SK-N-SH (cell line): ENCODE measurements around the gene TMIGD2. TPM values are rescaled to one million over a fixed set of nuclear protein-coding genes. Genes with fewer than 3 reads are reported as not detected.
"Not testable (repeated sequence)": the region's sequence is repeated elsewhere in the genome, so short reads cannot be mapped to it uniquely, and the experiment has no call there.

Source experiments
- CTCF ChIA-PET: fragments of 300-600, 350-600 bp; formaldehyde crosslinking; extraction: SDS; loops from one replicate; lab custom pipeline; 2021; lab: Yijun Ruan, JAX
- POLR2A ChIA-PET: fragments of 350-600 bp; sonication (Branson Sonifier 250); formaldehyde crosslinking; extraction: SDS; loops from one replicate; lab custom pipeline; 2020; ENCODE audit warnings: antibody characterized with exemption, inconsistent platforms; lab: Yijun Ruan, JAX
- DNase-seq: peaks from one replicate; pipeline ENCODE4 v3.0.0; 2012
- H2AFZ ChIP-seq: fragments of 200-600 bp; sonication (generic); 2 replicates; pipeline ENCODE4 v1.8.1; 2016; ENCODE audit warnings: antibody characterized with exemption, mild to moderate bottlenecking, low read depth
- H3F3A ChIP-seq: fragments of 200-600 bp; sonication (generic); replicated peaks from 2 replicates; pipeline ENCODE3; 2016; ENCODE audit warnings: antibody characterized with exemption, mild to moderate bottlenecking; ENCODE audit not compliant: insufficient read depth
- H3K27ac ChIP-seq, 2 experiments: fragments of 200-500 bp in 1 of 2; fragments of 200-600 bp in 1 of 2; sonication (Bioruptor generic) in 1 of 2; sonication (generic), shearing (Covaris generic) in 1 of 2; 2 replicates each; pipeline versions ENCODE4 v1.5.1 to v1.6.1; 2014 to 2016; ENCODE audit warnings: low read depth in 2 of 2, inconsistent platforms in 1 of 2, low read length in 1 of 2, mild to moderate bottlenecking in 1 of 2, mixed read lengths in 1 of 2
- H3K27me3 ChIP-seq: fragments of 200-600 bp; sonication (generic), shearing (Covaris generic); 2 replicates; pipeline ENCODE4 v1.6.1; 2016; ENCODE audit warnings: mixed run types; ENCODE audit not compliant: insufficient read depth
- H3K36me3 ChIP-seq, 2 experiments: fragments of 200-500 bp in 1 of 2; fragments of 200-600 bp in 1 of 2; sonication (Bioruptor generic) in 1 of 2; sonication (generic) in 1 of 2; replicated peaks in 1 of 2; 2 replicates each; pipeline versions ENCODE3 to v1.5.1; 2014 to 2016; ENCODE audit warnings: low read length in 1 of 2, mild to moderate bottlenecking in 1 of 2; ENCODE audit not compliant: insufficient read depth in 2 of 2, control insufficient read depth in 1 of 2
- H3K4me1 ChIP-seq, 2 experiments: fragments of 200-500 bp in 1 of 2; fragments of 200-600 bp in 1 of 2; sonication (Bioruptor generic) in 1 of 2; sonication (generic), shearing (Covaris generic) in 1 of 2; 2 replicates each; pipeline versions ENCODE4 v1.5.1 to v1.6.1; 2014 to 2016; ENCODE audit warnings: low read depth in 1 of 2, low read length in 1 of 2, mixed run types in 1 of 2; ENCODE audit not compliant: insufficient read depth in 2 of 2, control insufficient read depth in 1 of 2
- H3K4me2 ChIP-seq: fragments of 200-600 bp; sonication (generic), shearing (Covaris generic); 2 replicates; pipeline ENCODE4 v1.6.1; 2017; ENCODE audit warnings: mixed run types
- H3K4me3 ChIP-seq, 2 experiments: fragments of 200-500 bp in 1 of 2; fragments of 200-600 bp in 1 of 2; sonication (Bioruptor generic) in 1 of 2; sonication (generic), shearing (Covaris generic) in 1 of 2; 2 replicates each; pipeline versions ENCODE4 v1.5.1 to v1.8.1; 2014 to 2016; ENCODE audit warnings: low read depth in 2 of 2, inconsistent platforms in 1 of 2, low read length in 1 of 2, mild to moderate bottlenecking in 1 of 2, mixed read lengths in 1 of 2, moderate library complexity in 1 of 2
- H3K79me2 ChIP-seq: fragments of 200-600 bp; sonication (generic); 2 replicates; pipeline ENCODE4 v1.8.1; 2017; ENCODE audit warnings: mild to moderate bottlenecking; ENCODE audit not compliant: insufficient read depth
- H3K9ac ChIP-seq: fragments of 200-600 bp; sonication (generic); 2 replicates; pipeline ENCODE4 v1.6.1; 2017; ENCODE audit warnings: mixed run types
- H3K9me2 ChIP-seq: fragments of 200-600 bp; sonication (generic); 2 replicates; pipeline ENCODE4 v1.6.1; 2017; ENCODE audit warnings: mixed run types
- H3K9me3 ChIP-seq: fragments of 200-600 bp; sonication (generic); 2 replicates; pipeline ENCODE4 v1.6.1; 2017; ENCODE audit warnings: mixed run types, mild to moderate bottlenecking, moderate library complexity
- H4K20me1 ChIP-seq: fragments of 200-600 bp; sonication (generic); 2 replicates; pipeline ENCODE4 v1.6.1; 2017; ENCODE audit warnings: mild to moderate bottlenecking, mixed run types; ENCODE audit not compliant: insufficient read depth
- CHD2 ChIP-seq: fragments of 150-350 bp; IDR thresholded peaks from 2 replicates; pipeline ENCODE4 v1.6.1; 2018; ENCODE audit warnings: low read length; ENCODE audit not compliant: partially characterized antibody
- ELF1 ChIP-seq: IDR thresholded peaks from 2 replicates; pipeline ENCODE4 v1.4.0; 2012
- EZH2phosphoT487 ChIP-seq: fragments of 200-600 bp; sonication (generic); IDR thresholded peaks from 2 replicates; pipeline ENCODE4 v1.6.1; 2017; ENCODE audit warnings: low read depth, mixed run types, mild to moderate bottlenecking, antibody characterized with exemption, moderate library complexity, borderline replicate concordance
- FOXM1 ChIP-seq: IDR thresholded peaks from 2 replicates; pipeline ENCODE4 v1.4.0; 2012; ENCODE audit warnings: low read depth, mild to moderate bottlenecking
- GABPA ChIP-seq: IDR thresholded peaks from 2 replicates; pipeline ENCODE4 v1.4.0; 2012; ENCODE audit warnings: low read depth, mild to moderate bottlenecking
- GATA2 ChIP-seq: sonication (generic); formaldehyde crosslinking; IDR thresholded peaks from 2 replicates; pipeline ENCODE4 v1.5.0; 2020; ENCODE audit warnings: mild to moderate bottlenecking, missing genetic modification reagents
- MEF2A ChIP-seq: IDR thresholded peaks from 2 replicates; pipeline ENCODE4 v1.4.0; 2012; ENCODE audit warnings: low read depth, borderline replicate concordance
- NFIC ChIP-seq: IDR thresholded peaks from 2 replicates; pipeline ENCODE4 v1.4.0; 2012; ENCODE audit warnings: borderline replicate concordance
- RFX5 ChIP-seq: IDR thresholded peaks from 2 replicates; pipeline ENCODE4 v1.6.1; 2012; ENCODE audit warnings: mild to moderate bottlenecking, improper control_type of control experiment, low read length
- RXRA ChIP-seq: IDR thresholded peaks from 2 replicates; pipeline ENCODE4 v1.4.0; 2012; ENCODE audit warnings: low read depth, mild to moderate bottlenecking, borderline replicate concordance
- SIN3A ChIP-seq: IDR thresholded peaks from 2 replicates; pipeline ENCODE4 v1.6.1; 2012; ENCODE audit warnings: low read depth, mild to moderate bottlenecking, low read length, moderate library complexity, borderline replicate concordance
- TAF1 ChIP-seq: IDR thresholded peaks from 2 replicates; pipeline ENCODE4 v1.6.1; 2012; ENCODE audit warnings: low read depth, mild to moderate bottlenecking, low read length, moderate library complexity, borderline replicate concordance
- TCF12 ChIP-seq: IDR thresholded peaks from 2 replicates; pipeline ENCODE4 v1.4.0; 2012
- TEAD4 ChIP-seq: IDR thresholded peaks from 2 replicates; pipeline ENCODE4 v1.4.0; 2012; ENCODE audit warnings: mild to moderate bottlenecking, borderline replicate concordance; ENCODE audit not compliant: insufficient read depth
- YY1 ChIP-seq: IDR thresholded peaks from 2 replicates; pipeline ENCODE4 v1.4.0; 2012; ENCODE audit warnings: low read depth, mild to moderate bottlenecking
- WGBS: methylation state at CpG from one replicate; pipeline ENCODE4 v1.1.6; 2017; ENCODE audit warnings: low lambda C conversion rate; 5-methylcytosine and 5-hydroxymethylcytosine counted together
- polyA plus RNA-seq, 3 experiments: library from polyadenylated mRNA; depleted of rRNA; stranded (reverse); fragments of >200 nt; gene quantifications; 2 replicates each; pipeline ENCODE4 v1.2.3, GENCODE V29; 2012
- TF ChIP-seq, protein P1 (sequence below): IDR thresholded peaks from 2 replicates; pipeline ENCODE4; 2012

The TMIGD2 gene
- polyA plus RNA-seq, 1 of the 3 experiments (the other 2 are of a cell fraction): not detected

- H2AFZ ChIP-seq: no peak overlapping the region
- H3K9me3 ChIP-seq: no peaks in the 10 kb centered on the region
- H3K27me3 ChIP-seq: no peaks in the 10 kb centered on the region
- no peak for DNase-seq
- no peaks in the 10 kb centered on the region for H3K9me2 ChIP-seq
- TF ChIP-seq TCF12 (no peak), RXRA (no peak), GABPA (no peak), CHD2 (no peak), GATA2 (no peak), NFIC (no peak), MEF2A (no peak), TEAD4 (no peak), TAF1 (no peak), SIN3A (no peak), FOXM1 (no peak), ELF1 (no peak), YY1 (no peak), RFX5 (no peak), EZH2phosphoT487 (no peak)
- TF ChIP-seq, protein P1, sequence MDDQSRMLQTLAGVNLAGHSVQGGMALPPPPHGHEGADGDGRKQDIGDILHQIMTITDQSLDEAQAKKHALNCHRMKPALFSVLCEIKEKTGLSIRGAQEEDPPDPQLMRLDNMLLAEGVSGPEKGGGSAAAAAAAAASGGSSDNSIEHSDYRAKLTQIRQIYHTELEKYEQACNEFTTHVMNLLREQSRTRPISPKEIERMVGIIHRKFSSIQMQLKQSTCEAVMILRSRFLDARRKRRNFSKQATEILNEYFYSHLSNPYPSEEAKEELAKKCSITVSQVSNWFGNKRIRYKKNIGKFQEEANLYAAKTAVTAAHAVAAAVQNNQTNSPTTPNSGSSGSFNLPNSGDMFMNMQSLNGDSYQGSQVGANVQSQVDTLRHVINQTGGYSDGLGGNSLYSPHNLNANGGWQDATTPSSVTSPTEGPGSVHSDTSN: no peak
- CTCF ChIA-PET: interaction anchor here (1.0 to 1.3 kb wide), 2 partner anchors 9 to 46 kb away, joined by 3 to 4 read pairs; partner anchors contain the start of gene SHD
- H3K9ac ChIP-seq: no peak overlapping the region
- POLR2A ChIA-PET: no interaction called here
- H4K20me1 ChIP-seq: no peaks in the 10 kb centered on the region
- H3K4me1 ChIP-seq: peaks cover 0 to 7% of the 10 kb centered on the region in 2 experiments; a peak in 1 of 4 replicates
- no peak overlapping the region for H3K4me2 ChIP-seq
- 84% methylated on average over 15 of the region's 16 CpGs for WGBS
- H3K4me3 ChIP-seq: no peak overlapping the region
- no peaks in the 10 kb centered on the region for H3F3A ChIP-seq
- H3K79me2 ChIP-seq: no peaks in the 10 kb centered on the region
- no peak overlapping the region for H3K27ac ChIP-seq
- H3K36me3 ChIP-seq: no peaks in the 10 kb centered on the region
Observed at GRCh38 chr19:4288091-4288777, 14.0 kb downstream of the TMIGD2 start.

GRCh38 chr19:4286141-4286540, 16.0 kb downstream of the TMIGD2 start:
- H4K20me1 ChIP-seq, H3K9me3 ChIP-seq, H3K9me2 ChIP-seq, H2AFZ ChIP-seq, H3F3A ChIP-seq, H3K27ac ChIP-seq, H3K4me1 ChIP-seq, H3K79me2 ChIP-seq, H3K4me3 ChIP-seq, H3K27me3 ChIP-seq, DNase-seq, CTCF ChIA-PET, H3K9ac ChIP-seq, H3K4me2 ChIP-seq, H3K36me3 ChIP-seq: not testable (repeated sequence)
- 79% methylated on average over 4 of the region's 4 CpGs for WGBS
- POLR2A ChIA-PET: interaction anchor here (0.9 to 1.2 kb wide), 2 partner anchors 20 to 38 kb away, joined by 3 read pairs; no protein-coding TSS in a partner anchor
